ENCODE data around the gene DNAJC30. TPM values are rescaled to one million over a fixed set of nuclear protein-coding genes. Genes with fewer than 3 reads are reported as not detected.
"Not testable (repeated sequence)": the region's sequence is repeated elsewhere in the genome, so short reads cannot be mapped to it uniquely, and the experiment has no call there.

The DNAJC30 gene
- total RNA-seq, 1 donor from 2014 or later, result 8.4 TPM

- no peak for TF ChIP-seq CTCF (IDR thresholded peaks at IDR 0.05; ENCODE audit: partially characterized antibody, unreplicated experiment)
- peaks cover 11% of the 10 kb centered on the region for H3K4me1 Mint-ChIP-seq (ENCODE audit: low read depth, unreplicated experiment)
- peaks cover 3% of the 10 kb centered on the region for H3K27me3 Mint-ChIP-seq (ENCODE audit: unreplicated experiment)
- H3K27ac Mint-ChIP-seq (ENCODE audit: unreplicated experiment), result no peak overlapping the region
- H3K9me3 Mint-ChIP-seq (ENCODE audit: unreplicated experiment), result peaks cover 7% of the 10 kb centered on the region
- H3K36me3 Mint-ChIP-seq (ENCODE audit: unreplicated experiment), result peaks cover 4% of the 10 kb centered on the region
- H3K4me3 Mint-ChIP-seq (ENCODE audit: unreplicated experiment), result no peak overlapping the region
- no peak for DNase-seq
Observed at GRCh38 chr7:73678862-73679261, 4.4 kb downstream of the DNAJC30 start.

- not testable (repeated sequence) for H3K4me1 Mint-ChIP-seq (ENCODE audit: low read depth, unreplicated experiment); H3K27me3 Mint-ChIP-seq (ENCODE audit: unreplicated experiment); H3K9me3 Mint-ChIP-seq (ENCODE audit: unreplicated experiment); H3K36me3 Mint-ChIP-seq (ENCODE audit: unreplicated experiment); H3K27ac Mint-ChIP-seq (ENCODE audit: unreplicated experiment); DNase-seq; H3K4me3 Mint-ChIP-seq (ENCODE audit: unreplicated experiment)
Observed at GRCh38 chr7:73676062-73676461, 7.2 kb downstream of the DNAJC30 start.

GRCh38 chr7:73674468-73675124 lies 8.7 kb downstream of the DNAJC30 start:
- no peaks in the 10 kb centered on the region for H3K9me3 Mint-ChIP-seq (ENCODE audit: unreplicated experiment)
- no peak for DNase-seq
- peaks cover 4% of the 10 kb centered on the region for H3K36me3 Mint-ChIP-seq (ENCODE audit: unreplicated experiment)
- no peak overlapping the region for H3K4me3 Mint-ChIP-seq (ENCODE audit: unreplicated experiment)
- TF ChIP-seq CTCF (IDR thresholded peaks at IDR 0.05; ENCODE audit: partially characterized antibody, unreplicated experiment), result no peak
- H3K27ac Mint-ChIP-seq (ENCODE audit: unreplicated experiment), result no peak overlapping the region
- H3K27me3 Mint-ChIP-seq (ENCODE audit: unreplicated experiment), result peaks cover 7% of the 10 kb centered on the region
- H3K4me1 Mint-ChIP-seq (ENCODE audit: low read depth, unreplicated experiment), result no peaks in the 10 kb centered on the region

GRCh38 chr7:73671857-73672445 lies 11.3 kb downstream of the DNAJC30 start:
- Mint-ChIP-seq H3K36me3 (ENCODE audit: unreplicated experiment) (no peaks in the 10 kb centered on the region), H3K4me3 (ENCODE audit: unreplicated experiment) (no peak overlapping the region), H3K27me3 (ENCODE audit: unreplicated experiment) (peaks cover 12% of the 10 kb centered on the region), H3K4me1 (ENCODE audit: low read depth, unreplicated experiment) (peaks cover 2% of the 10 kb centered on the region), H3K27ac (ENCODE audit: unreplicated experiment) (peak overlapping the region; percentile 9), H3K9me3 (ENCODE audit: unreplicated experiment) (no peaks in the 10 kb centered on the region)
- TF ChIP-seq CTCF (IDR thresholded peaks at IDR 0.05; ENCODE audit: partially characterized antibody, unreplicated experiment), result no peak
- DNase-seq, result no peak

GRCh38 chr7:73671322-73671661 lies 12.0 kb downstream of the DNAJC30 start:
- no peak for TF ChIP-seq CTCF (IDR thresholded peaks at IDR 0.05; ENCODE audit: partially characterized antibody, unreplicated experiment)
- Mint-ChIP-seq H3K36me3 (ENCODE audit: unreplicated experiment) (no peaks in the 10 kb centered on the region), H3K27ac (ENCODE audit: unreplicated experiment) (no peak overlapping the region), H3K4me3 (ENCODE audit: unreplicated experiment) (no peak overlapping the region), H3K4me1 (ENCODE audit: low read depth, unreplicated experiment) (peaks cover 2% of the 10 kb centered on the region), H3K27me3 (ENCODE audit: unreplicated experiment) (peaks cover 14% of the 10 kb centered on the region), H3K9me3 (ENCODE audit: unreplicated experiment) (no peaks in the 10 kb centered on the region)
- no peak for DNase-seq
